Panc1 (cell line): ENCODE results near the gene ESYT2.
"Not testable (repeated sequence)": the region's sequence is repeated elsewhere in the genome, so short reads cannot be mapped to it uniquely, and the experiment has no call there.

Experiments used
- POLR2AphosphoS5 ChIP-seq: IDR thresholded peaks from 2 replicates; pipeline ENCODE4 v1.6.1; 2012; ENCODE audit warnings: mild to moderate bottlenecking, low read depth, low read length, moderate library complexity
- SIN3A ChIP-seq: IDR thresholded peaks from 2 replicates; pipeline ENCODE4 v1.6.1; 2012; ENCODE audit warnings: low read depth, mild to moderate bottlenecking, low read length, moderate library complexity, borderline replicate concordance; ENCODE audit not compliant: insufficient read depth
- TCF7L2 ChIP-seq: IDR thresholded peaks from 2 replicates; pipeline ENCODE4 v1.6.1; 2011; ENCODE audit warnings: mild to moderate bottlenecking, low read depth, low read length, inconsistent platforms
- TF ChIP-seq, protein P1 (sequence below): fragments of 450-650 bp; IDR thresholded peaks from 2 replicates; pipeline ENCODE4 v1.5.1; 2017; ENCODE audit warnings: mild to moderate bottlenecking
- TF ChIP-seq, protein P2 (sequence below), 2 experiments: IDR thresholded peaks; 2 replicates each; pipeline ENCODE4 v1.6.1; 2011 to 2012; ENCODE audit warnings: low read depth in 2 of 2, control low read depth in 1 of 2, low read length in 1 of 2, mild to moderate bottlenecking in 1 of 2, moderate library complexity in 1 of 2; ENCODE audit not compliant: insufficient read depth in 1 of 2

DNA sequence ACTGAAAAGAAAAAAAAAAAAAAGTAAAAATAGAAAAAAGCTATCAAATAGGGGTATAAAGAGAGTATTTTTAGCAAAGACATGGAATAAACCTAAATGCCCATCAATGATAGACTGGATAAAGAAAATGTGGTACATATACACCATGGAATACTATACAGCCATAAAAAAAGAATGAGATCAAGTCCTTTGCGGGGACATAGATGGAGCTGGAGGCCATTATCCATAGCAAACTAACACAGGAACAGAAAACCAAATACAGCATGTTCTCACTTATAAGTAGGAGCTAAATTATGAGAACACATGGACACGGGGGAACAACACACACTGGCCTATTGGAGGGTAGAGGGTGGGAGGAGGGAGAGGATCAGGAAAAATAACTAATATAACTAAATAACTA is 131.7 kb downstream of the ESYT2 start:
- TF ChIP-seq, protein P1, sequence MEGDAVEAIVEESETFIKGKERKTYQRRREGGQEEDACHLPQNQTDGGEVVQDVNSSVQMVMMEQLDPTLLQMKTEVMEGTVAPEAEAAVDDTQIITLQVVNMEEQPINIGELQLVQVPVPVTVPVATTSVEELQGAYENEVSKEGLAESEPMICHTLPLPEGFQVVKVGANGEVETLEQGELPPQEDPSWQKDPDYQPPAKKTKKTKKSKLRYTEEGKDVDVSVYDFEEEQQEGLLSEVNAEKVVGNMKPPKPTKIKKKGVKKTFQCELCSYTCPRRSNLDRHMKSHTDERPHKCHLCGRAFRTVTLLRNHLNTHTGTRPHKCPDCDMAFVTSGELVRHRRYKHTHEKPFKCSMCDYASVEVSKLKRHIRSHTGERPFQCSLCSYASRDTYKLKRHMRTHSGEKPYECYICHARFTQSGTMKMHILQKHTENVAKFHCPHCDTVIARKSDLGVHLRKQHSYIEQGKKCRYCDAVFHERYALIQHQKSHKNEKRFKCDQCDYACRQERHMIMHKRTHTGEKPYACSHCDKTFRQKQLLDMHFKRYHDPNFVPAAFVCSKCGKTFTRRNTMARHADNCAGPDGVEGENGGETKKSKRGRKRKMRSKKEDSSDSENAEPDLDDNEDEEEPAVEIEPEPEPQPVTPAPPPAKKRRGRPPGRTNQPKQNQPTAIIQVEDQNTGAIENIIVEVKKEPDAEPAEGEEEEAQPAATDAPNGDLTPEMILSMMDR, result not testable (repeated sequence)
- not testable (repeated sequence) for TF ChIP-seq SIN3A, POLR2AphosphoS5, TCF7L2
- TF ChIP-seq, protein P2, sequence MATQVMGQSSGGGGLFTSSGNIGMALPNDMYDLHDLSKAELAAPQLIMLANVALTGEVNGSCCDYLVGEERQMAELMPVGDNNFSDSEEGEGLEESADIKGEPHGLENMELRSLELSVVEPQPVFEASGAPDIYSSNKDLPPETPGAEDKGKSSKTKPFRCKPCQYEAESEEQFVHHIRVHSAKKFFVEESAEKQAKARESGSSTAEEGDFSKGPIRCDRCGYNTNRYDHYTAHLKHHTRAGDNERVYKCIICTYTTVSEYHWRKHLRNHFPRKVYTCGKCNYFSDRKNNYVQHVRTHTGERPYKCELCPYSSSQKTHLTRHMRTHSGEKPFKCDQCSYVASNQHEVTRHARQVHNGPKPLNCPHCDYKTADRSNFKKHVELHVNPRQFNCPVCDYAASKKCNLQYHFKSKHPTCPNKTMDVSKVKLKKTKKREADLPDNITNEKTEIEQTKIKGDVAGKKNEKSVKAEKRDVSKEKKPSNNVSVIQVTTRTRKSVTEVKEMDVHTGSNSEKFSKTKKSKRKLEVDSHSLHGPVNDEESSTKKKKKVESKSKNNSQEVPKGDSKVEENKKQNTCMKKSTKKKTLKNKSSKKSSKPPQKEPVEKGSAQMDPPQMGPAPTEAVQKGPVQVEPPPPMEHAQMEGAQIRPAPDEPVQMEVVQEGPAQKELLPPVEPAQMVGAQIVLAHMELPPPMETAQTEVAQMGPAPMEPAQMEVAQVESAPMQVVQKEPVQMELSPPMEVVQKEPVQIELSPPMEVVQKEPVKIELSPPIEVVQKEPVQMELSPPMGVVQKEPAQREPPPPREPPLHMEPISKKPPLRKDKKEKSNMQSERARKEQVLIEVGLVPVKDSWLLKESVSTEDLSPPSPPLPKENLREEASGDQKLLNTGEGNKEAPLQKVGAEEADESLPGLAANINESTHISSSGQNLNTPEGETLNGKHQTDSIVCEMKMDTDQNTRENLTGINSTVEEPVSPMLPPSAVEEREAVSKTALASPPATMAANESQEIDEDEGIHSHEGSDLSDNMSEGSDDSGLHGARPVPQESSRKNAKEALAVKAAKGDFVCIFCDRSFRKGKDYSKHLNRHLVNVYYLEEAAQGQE (IDR thresholded peaks at IDR 0.05; ENCODE audit: insufficient read depth in 1 of 2, low read depth in 2 of 2, low read length in 1 of 2), result not testable (repeated sequence)
